Adrenal gland (tissue), 12 donors: ENCODE data around the gene C9orf50. TPM values are rescaled to one million over a fixed set of nuclear protein-coding genes. Genes with fewer than 3 reads are reported as not detected.
A peak's percentile ranks its signal among the peaks of the same experiment; 100 is the strongest.

Experiments used
- DNase-seq, 7 donors: peaks; one replicate each; pipeline ENCODE4 v3.0.0-alpha.2; 2019 to 2020
- H3K27ac ChIP-seq, 5 donors: fragments of 200-600 bp; sonication (generic) in 4 of 5; 1 replicate in 3 of 5; 2 replicates in 2 of 5; pipeline versions ENCODE4 v1.5.1 to v1.8.0; 2016 to 2020; ENCODE audit warnings: mild to moderate bottlenecking in 1 of 5
- H3K27me3 ChIP-seq: fragments of 200-600 bp; 2 replicates; pipeline ENCODE4 v1.8.0; 2021
- H3K36me3 ChIP-seq, 2 donors: fragments of 200-600 bp; replicated peaks in 1 of 2; 1 replicate in 1 of 2; 2 replicates in 1 of 2; pipeline versions ENCODE4 v1.5.1 to v1.8.0; 2018 to 2022
- H3K4me1 ChIP-seq, 2 donors: fragments of 200-600 bp; replicated peaks in 1 of 2; 1 replicate in 1 of 2; 2 replicates in 1 of 2; pipeline versions ENCODE4 v1.5.1 to v1.8.0; 2018 to 2021
- H3K4me3 ChIP-seq, 4 donors: fragments of 200-600 bp; sonication (generic) in 3 of 4; one replicate each; pipeline ENCODE4 v1.5.1; 2016 to 2018
- H3K9me3 ChIP-seq, 3 donors: fragments of 200-600 bp; sonication (generic) in 1 of 3; replicated peaks in 1 of 3; 1 replicate in 2 of 3; 2 replicates in 1 of 3; pipeline versions ENCODE4 v1.5.1 to v1.8.0; 2016 to 2021
- POLR2A ChIP-seq, 2 donors: fragments of 450-650 bp; IDR thresholded peaks; one replicate each; pipeline ENCODE4 v1.6.1; 2017; ENCODE audit warnings: antibody characterized with exemption in 2 of 2, mild to moderate bottlenecking in 2 of 2, moderate library complexity in 1 of 2
- WGBS, 4 donors: extraction: QIAGEN DNeasy Blood & Tissue Kit in 2 of 4; methylation state at CpG; one replicate each; pipeline versions ENCODE4 v1.1.5 to v1.1.7; 2013 to 2017; 5-methylcytosine and 5-hydroxymethylcytosine counted together
- intact Hi-C, 2 donors: fragments of 100-400 bp; cut with DNase I; formaldehyde crosslinking; loops; one replicate each; pipeline versions ENCODE4 v1.14.1 to v1.15.0; 2022 to 2023
- polyA plus RNA-seq, 3 donors: library from polyadenylated mRNA; stranded (reverse); fragments of 200-250 nt in 2 of 3; fragments of 350-450 nt in 1 of 3; fragmentation: Illumina TruSeq in 1 of 3; extraction: RNeasy Lipid Tissue Mini Kit (QIAGEN cat#74804) in 1 of 3; gene quantifications; one replicate each; pipeline ENCODE4 v1.2.3, GENCODE V29; 2013 to 2014
- total RNA-seq, 9 donors: library from RNA; depleted of rRNA in 4 of 9; stranded (reverse); fragments of >200 nt in 4 of 9; fragments of 120-200 nt in 1 of 9; fragmentation: NEBNext Ultra II Directional in 1 of 9; extraction: Animal tissue kit (Norgen Biotek cat#: 25700) in 1 of 9; gene quantifications; one replicate each; pipeline versions ENCODE4 v1.1.0 to v1.2.4, GENCODE V29; 2013 to 2023
- TF ChIP-seq, protein P1 (sequence below), 6 experiments: fragments of 450-650 bp in 4 of 6; fragments of 200-600 bp in 2 of 6; sonication (generic) in 1 of 6; IDR thresholded peaks; 1 replicate in 5 of 6; 2 replicates in 1 of 6; pipeline versions ENCODE4 v1.5.1 to v1.8.0; 2016 to 2021; ENCODE audit warnings: antibody characterized with exemption in 6 of 6, mild to moderate bottlenecking in 2 of 6, moderate library complexity in 1 of 6
- donor health status: healthy with polysubstance abuse.
- donor health status: Bipolar disorder and iron deficiency.
- donor health status: DM: yes; HTN: yes; CAD: no.
- donor health status: DM: no; HTN: no; CAD: no.
- donor health status: DM: no; HTN: no; CAD: no.
- donor health status: DM: yes; HTN: yes; CAD: no.

The C9orf50 gene
- total and polyA plus RNA-seq, 12 donors, result 0.11 to 0.74 (median 0.37) TPM; not detected in 7

DNA sequence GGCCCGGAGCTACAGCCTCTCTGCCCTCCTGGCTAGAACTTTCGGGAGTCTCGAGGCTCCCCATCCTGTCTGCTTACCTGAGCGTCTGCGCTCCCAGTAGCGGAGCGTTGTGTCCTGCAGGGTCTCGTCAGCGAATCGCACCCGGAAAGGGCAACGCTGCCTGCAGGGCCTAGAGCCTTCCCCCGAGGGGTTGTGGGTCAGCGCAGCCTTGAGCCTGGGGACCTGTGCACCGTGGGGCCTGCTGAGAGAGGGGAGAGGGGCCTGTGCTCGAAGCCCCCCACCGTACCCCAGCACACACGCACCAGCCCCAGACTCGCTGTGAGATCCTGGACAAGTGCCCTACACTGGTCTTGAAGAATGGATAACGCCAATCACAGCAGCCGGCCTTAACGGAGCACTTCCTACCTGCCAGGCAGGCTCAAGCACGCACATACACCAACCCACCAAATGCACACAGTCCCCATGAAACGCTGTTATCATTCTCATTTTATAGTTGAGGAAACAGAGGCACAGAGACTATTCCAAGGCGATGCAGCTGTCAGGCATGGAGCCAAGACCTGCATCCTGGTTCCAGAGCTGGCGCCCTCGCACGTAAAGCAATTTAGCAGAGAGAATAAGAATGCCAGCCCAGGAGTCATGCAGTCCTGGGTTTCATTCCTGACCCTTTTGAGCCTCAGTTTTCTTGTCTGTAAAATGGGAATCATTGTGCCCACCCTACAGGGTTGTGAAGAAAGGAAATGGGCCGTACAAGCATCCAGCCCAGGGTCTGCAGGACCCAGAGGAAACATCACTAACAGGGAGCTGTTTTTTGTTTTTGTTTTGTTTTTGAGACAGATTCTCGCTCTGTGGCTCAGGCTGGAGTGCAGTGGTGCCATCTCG, 5.3 kb downstream of the C9orf50 start:
- DNase-seq, result no peak
- Histone ChIP-seq H3K9me3 (no peaks in the 10 kb centered on the region), H3K36me3 (no peaks in the 10 kb centered on the region), H3K4me1 (peaks cover 5 to 17% of the 10 kb centered on the region in 2 donors), H3K27ac (no peak overlapping the region), H3K4me3 (no peak overlapping the region), H3K27me3 (no peaks in the 10 kb centered on the region)
- 76 to 84% (median 83%) methylated on average over 23 to 31 of the region's 31 CpGs for WGBS, 4 donors
- TF ChIP-seq, protein P1, sequence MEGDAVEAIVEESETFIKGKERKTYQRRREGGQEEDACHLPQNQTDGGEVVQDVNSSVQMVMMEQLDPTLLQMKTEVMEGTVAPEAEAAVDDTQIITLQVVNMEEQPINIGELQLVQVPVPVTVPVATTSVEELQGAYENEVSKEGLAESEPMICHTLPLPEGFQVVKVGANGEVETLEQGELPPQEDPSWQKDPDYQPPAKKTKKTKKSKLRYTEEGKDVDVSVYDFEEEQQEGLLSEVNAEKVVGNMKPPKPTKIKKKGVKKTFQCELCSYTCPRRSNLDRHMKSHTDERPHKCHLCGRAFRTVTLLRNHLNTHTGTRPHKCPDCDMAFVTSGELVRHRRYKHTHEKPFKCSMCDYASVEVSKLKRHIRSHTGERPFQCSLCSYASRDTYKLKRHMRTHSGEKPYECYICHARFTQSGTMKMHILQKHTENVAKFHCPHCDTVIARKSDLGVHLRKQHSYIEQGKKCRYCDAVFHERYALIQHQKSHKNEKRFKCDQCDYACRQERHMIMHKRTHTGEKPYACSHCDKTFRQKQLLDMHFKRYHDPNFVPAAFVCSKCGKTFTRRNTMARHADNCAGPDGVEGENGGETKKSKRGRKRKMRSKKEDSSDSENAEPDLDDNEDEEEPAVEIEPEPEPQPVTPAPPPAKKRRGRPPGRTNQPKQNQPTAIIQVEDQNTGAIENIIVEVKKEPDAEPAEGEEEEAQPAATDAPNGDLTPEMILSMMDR (IDR thresholded peaks at IDR 0.05), result no peak
- TF ChIP-seq POLR2A (IDR thresholded peaks at IDR 0.05), result no peak
- intact Hi-C loops, result loop anchor here in 1 of 2 donors (10.0 kb wide), 2 partner anchors 231 to 291 kb away; no protein-coding TSS in a partner anchor

DNA sequence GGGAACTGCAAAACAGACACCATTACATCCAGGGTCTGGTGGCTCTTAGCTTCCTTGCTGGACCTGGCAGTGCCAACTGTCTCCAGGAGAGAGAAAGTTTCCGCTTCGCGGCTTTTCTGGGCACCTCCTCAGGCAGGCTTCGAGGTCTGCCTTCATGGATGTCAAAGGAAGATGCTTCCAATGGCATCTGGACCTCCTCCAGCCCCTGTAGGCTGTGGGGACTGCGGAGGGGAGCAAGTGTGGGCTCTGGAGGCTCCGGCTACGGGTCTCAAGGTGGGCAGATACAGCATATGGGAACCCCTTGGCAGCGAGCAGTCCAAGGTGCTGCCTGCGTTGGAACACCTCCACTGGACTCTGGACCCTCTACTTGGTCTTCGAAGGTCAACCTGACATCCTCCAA, 6.0 kb downstream of the C9orf50 start:
- TF ChIP-seq, protein P1 (IDR thresholded peaks at IDR 0.05), result no peak
- no peak for TF ChIP-seq POLR2A (IDR thresholded peaks at IDR 0.05)
- intact Hi-C loops, result loop anchor here (5.0 to 10.0 kb wide), 3 partner anchors 230 to 478 kb away; no protein-coding TSS in a partner anchor
- Histone ChIP-seq H3K4me3 (no peak overlapping the region), H3K4me1 (peaks cover 9 to 11% of the 10 kb centered on the region in 2 donors), H3K27me3 (no peaks in the 10 kb centered on the region), H3K9me3 (no peaks in the 10 kb centered on the region), H3K27ac (no peak overlapping the region), H3K36me3 (no peaks in the 10 kb centered on the region)
- WGBS, 4 donors, result 78 to 95% (median 90%) methylated on average over 4 to 10 of the region's 10 CpGs
- DNase-seq, result no peak

GRCh38 chr9:129613520-129614175, 7.3 kb downstream of the C9orf50 start:
- Histone ChIP-seq H3K36me3 (no peaks in the 10 kb centered on the region), H3K27me3 (no peaks in the 10 kb centered on the region), H3K9me3 (no peaks in the 10 kb centered on the region), H3K4me1 (peaks cover 14 to 19% of the 10 kb centered on the region in 2 donors), H3K4me3 (no peak overlapping the region), H3K27ac (peak overlapping the region in 1 of 5 donors; percentile 10)
- TF ChIP-seq, protein P1 (IDR thresholded peaks at IDR 0.05), result no peak
- no peak for TF ChIP-seq POLR2A (IDR thresholded peaks at IDR 0.05)
- intact Hi-C loops, result loop anchor here (5.0 to 10.0 kb wide), 3 partner anchors 229 to 476 kb away; no protein-coding TSS in a partner anchor
- WGBS, 4 donors, result 66 to 79% (median 70%) methylated on average over 11 to 19 of the region's 19 CpGs
- peak in 1 of 7 donors; percentile 73 for DNase-seq
